Upper lobe of left lung (tissue), 4 donors: ENCODE data around the gene FLRT3.

ENCODE experiments used
- CTCF ChIP-seq, 6 experiments: fragments of 450-650 bp in 4 of 6; fragments of 200-600 bp in 2 of 6; sonication (generic) in 2 of 6; IDR thresholded peaks; one replicate each; pipeline ENCODE4 v1.5.1; 2016 to 2019; ENCODE audit warnings: antibody characterized with exemption in 6 of 6
- EP300 ChIP-seq, 4 donors: sonication (generic); formaldehyde crosslinking; IDR thresholded peaks; one replicate each; pipeline ENCODE4 v1.5.1; 2017; ENCODE audit warnings: antibody characterized with exemption in 4 of 4, control low read depth in 2 of 4
- POLR2A ChIP-seq, 4 donors: fragments of 450-650 bp; IDR thresholded peaks; one replicate each; pipeline ENCODE4 v1.5.1; 2016 to 2017; ENCODE audit warnings: antibody characterized with exemption in 4 of 4, mild to moderate bottlenecking in 2 of 4

GRCh38 chr20:14282140-14282539, 55.3 kb downstream of the FLRT3 start:
- TF ChIP-seq CTCF (IDR thresholded peaks at IDR 0.05) (no peak), EP300 (IDR thresholded peaks at IDR 0.05) (no peak), POLR2A (IDR thresholded peaks at IDR 0.05) (no peak)
